Measurements from ENCODE around the gene SKI. TPM values are rescaled to one million over a fixed set of nuclear protein-coding genes. Genes with fewer than 3 reads are reported as not detected.

Gene SKI
- 40.7 and 41.1 TPM in 2 replicates for total RNA-seq

DNA sequence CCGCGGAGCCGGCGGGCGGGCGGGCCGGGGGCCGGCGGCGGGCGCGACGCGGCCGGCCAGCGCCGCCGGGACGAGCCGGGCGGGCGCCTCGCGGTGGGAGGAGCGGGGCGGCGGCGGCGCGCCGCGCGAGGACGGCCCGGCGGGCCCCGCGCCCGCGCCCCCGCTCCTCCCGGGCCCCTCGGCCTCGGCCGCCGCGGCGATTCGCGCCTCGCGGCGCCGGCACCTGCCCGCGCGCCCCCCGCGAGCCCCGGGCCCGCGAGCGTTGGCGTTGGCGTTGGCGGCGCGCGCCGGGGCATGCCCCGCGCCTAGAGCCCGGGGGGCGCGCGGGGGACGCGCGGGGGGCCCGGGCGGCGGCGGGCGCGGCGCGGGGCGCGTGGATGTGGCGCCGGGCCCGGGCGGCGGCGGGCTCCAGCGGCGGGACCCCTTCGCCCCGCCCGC is at the start of gene SKI:
SKI (plus strand) TSS at position 163 of the 438 bp plus-strand sequence. CDS start 448 bp downstream, outside the sequence.
- Mint-ChIP-seq H3K4me3 (peak within 1 kb of the TSS; percentile 93), H3K27me3 (peaks cover 7% of the 10 kb centered on the region), H3K36me3 (ENCODE audit: low read depth) (peaks cover 23% of the 10 kb centered on the region), H3K4me1 (peaks cover 28% of the 10 kb centered on the region), H3K27ac (peak within 1 kb of the TSS; percentile 91), H3K9me3 (no peaks in the 10 kb centered on the region)
- intact Hi-C loops (cut with micrococcal nuclease): no loop called here
- DNase-seq: no peak

DNA sequence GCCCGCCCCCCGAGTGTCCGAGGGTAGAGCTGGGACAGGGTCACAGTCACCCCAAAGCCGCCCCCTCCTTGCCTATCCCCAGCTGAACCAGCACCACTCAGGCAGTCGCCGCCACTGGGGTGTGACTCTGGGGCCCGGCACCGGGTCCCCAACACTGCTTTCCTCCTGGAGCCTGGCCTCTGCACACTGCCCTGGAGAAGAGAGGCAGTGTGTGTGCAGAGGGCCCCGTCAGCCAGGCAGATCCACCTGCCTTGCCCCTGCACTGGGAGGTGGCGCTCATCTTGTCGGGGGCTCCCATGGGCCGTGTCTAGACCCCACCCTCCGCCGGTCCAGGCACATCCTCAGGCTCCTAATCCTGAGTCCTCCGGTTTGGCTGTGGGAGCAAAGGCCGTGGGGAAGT is 49.2 kb upstream of the SKI start:
- Mint-ChIP-seq H3K4me3 (no peak overlapping the region), H3K27me3 (no peaks in the 10 kb centered on the region), H3K36me3 (ENCODE audit: low read depth) (no peaks in the 10 kb centered on the region), H3K4me1 (no peaks in the 10 kb centered on the region), H3K27ac (no peak overlapping the region), H3K9me3 (no peaks in the 10 kb centered on the region)
- DNase-seq: no peak
- intact Hi-C loops (cut with micrococcal nuclease): no loop called here

- no peak overlapping the region for H3K27ac Mint-ChIP-seq
- H3K36me3 Mint-ChIP-seq (ENCODE audit: low read depth): no peaks in the 10 kb centered on the region
- no peaks in the 10 kb centered on the region for H3K4me1 Mint-ChIP-seq
Observed at GRCh38 chr1:2179283-2180013, 48.7 kb upstream of the SKI start.

DNA sequence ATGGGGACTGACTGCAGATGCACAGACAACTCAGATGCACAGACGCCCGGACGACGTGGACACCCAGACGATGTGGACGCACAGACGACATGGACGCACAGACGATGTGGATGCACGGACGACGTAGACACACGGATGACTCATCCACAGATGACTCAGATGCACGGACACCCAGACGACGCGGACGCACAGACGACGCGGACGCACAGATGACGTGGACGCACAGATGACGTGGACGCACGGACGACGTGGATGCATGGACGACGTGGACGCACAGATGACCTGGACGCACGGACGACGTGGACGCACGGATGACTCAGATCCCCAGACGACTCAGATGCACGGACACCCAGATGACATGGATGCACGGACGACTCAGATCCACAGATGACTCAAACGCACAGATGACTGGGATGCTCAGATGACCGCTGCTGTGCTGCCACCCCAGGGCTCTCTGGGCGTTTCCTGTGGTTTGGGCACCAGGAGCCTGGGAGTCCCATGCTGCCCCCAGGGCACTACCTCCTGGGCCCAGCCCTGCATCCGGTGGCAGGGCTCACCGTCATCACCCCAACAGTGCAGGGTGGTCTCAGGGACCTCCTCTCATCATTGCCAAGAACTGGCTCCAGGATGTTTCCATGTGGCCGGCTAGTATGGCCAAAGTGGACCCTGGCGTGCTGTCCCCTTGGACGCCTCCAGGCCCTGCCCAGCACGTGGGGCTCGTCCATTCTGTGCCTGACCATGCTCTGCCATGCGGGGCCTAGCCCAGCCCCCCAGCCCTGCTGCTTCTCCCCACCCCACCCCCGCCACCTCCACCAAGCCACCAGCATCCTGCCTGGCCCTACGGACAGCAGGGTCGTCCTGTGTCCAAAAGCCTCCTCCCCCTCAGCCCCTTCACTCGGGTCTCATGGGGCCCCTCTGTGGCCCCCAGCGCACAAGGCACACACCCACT is 47.5 kb upstream of the SKI start:
- intact Hi-C loops (cut with micrococcal nuclease): no loop called here
- no peaks in the 10 kb centered on the region for H3K4me1 Mint-ChIP-seq
- no peaks in the 10 kb centered on the region for H3K27me3 Mint-ChIP-seq
- no peak overlapping the region for H3K4me3 Mint-ChIP-seq
- no peak overlapping the region for H3K27ac Mint-ChIP-seq
- no peaks in the 10 kb centered on the region for H3K36me3 Mint-ChIP-seq (ENCODE audit: low read depth)
- no peak for DNase-seq
- no peaks in the 10 kb centered on the region for H3K9me3 Mint-ChIP-seq

More at GRCh38 chr1:2179283-2180013, 48.7 kb upstream of the SKI start:
- intact Hi-C loops (cut with micrococcal nuclease): no loop called here
- Mint-ChIP-seq H3K27me3 (no peaks in the 10 kb centered on the region), H3K9me3 (no peaks in the 10 kb centered on the region), H3K4me3 (no peak overlapping the region)
- DNase-seq: no peak

- intact Hi-C loops (cut with micrococcal nuclease): no loop called here
- Mint-ChIP-seq H3K27ac (no peak overlapping the region), H3K36me3 (ENCODE audit: low read depth) (no peaks in the 10 kb centered on the region), H3K27me3 (no peaks in the 10 kb centered on the region), H3K9me3 (no peaks in the 10 kb centered on the region), H3K4me3 (no peak overlapping the region), H3K4me1 (no peaks in the 10 kb centered on the region)
- no peak for DNase-seq
Observed at GRCh38 chr1:2181271-2181670, 46.8 kb upstream of the SKI start.

GRCh38 chr1:2181752-2182151 is 46.4 kb upstream of the SKI start:
- Mint-ChIP-seq H3K4me1 (no peaks in the 10 kb centered on the region), H3K36me3 (ENCODE audit: low read depth) (no peaks in the 10 kb centered on the region), H3K27ac (no peak overlapping the region), H3K27me3 (no peaks in the 10 kb centered on the region), H3K4me3 (no peak overlapping the region), H3K9me3 (no peaks in the 10 kb centered on the region)
- intact Hi-C loops (cut with micrococcal nuclease): no loop called here
- DNase-seq: no peak

DNA sequence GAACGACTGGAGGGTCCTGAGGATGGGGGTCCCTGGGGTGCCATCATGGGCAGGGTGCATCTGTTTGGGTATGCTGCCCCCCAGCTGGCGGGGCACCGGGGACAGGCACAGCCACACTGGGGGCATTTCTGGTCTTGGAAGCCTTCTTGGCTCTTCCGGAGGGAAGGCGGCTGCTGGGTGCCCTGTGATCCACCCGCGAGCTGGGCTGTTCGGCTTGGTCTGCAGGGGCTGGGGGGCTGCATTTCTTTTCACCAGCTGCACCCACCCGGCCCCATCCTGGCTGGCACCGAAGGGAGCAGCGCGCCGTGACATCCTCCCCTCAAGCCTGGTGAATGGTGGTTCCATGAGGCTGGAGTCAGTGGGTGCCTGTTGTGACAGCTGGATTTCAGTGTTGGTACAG is 45.7 kb upstream of the SKI start:
- Mint-ChIP-seq H3K27me3 (no peaks in the 10 kb centered on the region), H3K36me3 (ENCODE audit: low read depth) (no peaks in the 10 kb centered on the region)

GRCh38 chr1:2183937-2184334 is 44.2 kb upstream of the SKI start:
- H3K36me3 Mint-ChIP-seq (ENCODE audit: low read depth): no peaks in the 10 kb centered on the region
- DNase-seq: no peak
- H3K4me1 Mint-ChIP-seq: no peaks in the 10 kb centered on the region
- H3K27me3 Mint-ChIP-seq: no peaks in the 10 kb centered on the region
- no peak overlapping the region for H3K4me3 Mint-ChIP-seq
- H3K27ac Mint-ChIP-seq: no peak overlapping the region
- intact Hi-C loops (cut with micrococcal nuclease): no loop called here
- no peaks in the 10 kb centered on the region for H3K9me3 Mint-ChIP-seq

More for the DNA sequence above, 45.7 kb upstream of the SKI start:
- H3K4me1 Mint-ChIP-seq: no peaks in the 10 kb centered on the region
- no peak overlapping the region for H3K27ac Mint-ChIP-seq
- intact Hi-C loops (cut with micrococcal nuclease): no loop called here
- DNase-seq: no peak
- no peak overlapping the region for H3K4me3 Mint-ChIP-seq
- H3K9me3 Mint-ChIP-seq: no peaks in the 10 kb centered on the region

GRCh38 chr1:2184531-2184930 is 43.6 kb upstream of the SKI start:
- H3K27me3 Mint-ChIP-seq: no peaks in the 10 kb centered on the region
- intact Hi-C loops (cut with micrococcal nuclease): no loop called here

DNA sequence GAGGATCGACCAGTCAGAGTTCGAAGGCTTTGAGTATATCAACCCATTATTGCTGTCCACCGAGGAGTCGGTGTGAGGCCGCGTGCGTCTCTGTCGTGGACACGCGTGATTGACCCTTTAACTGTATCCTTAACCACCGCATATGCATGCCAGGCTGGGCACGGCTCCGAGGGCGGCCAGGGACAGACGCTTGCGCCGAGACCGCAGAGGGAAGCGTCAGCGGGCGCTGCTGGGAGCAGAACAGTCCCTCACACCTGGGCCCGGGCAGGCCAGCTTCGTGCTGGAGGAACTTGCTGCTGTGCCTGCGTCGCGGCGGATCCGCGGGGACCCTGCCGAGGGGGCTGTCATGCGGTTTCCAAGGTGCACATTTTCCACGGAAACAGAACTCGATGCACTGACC is 43.2 kb upstream of the SKI start:
- DNase-seq: no peak
- intact Hi-C loops (cut with micrococcal nuclease): no loop called here
- peaks cover 3% of the 10 kb centered on the region for H3K36me3 Mint-ChIP-seq (ENCODE audit: low read depth)
- no peaks in the 10 kb centered on the region for H3K4me1 Mint-ChIP-seq
- H3K9me3 Mint-ChIP-seq: no peaks in the 10 kb centered on the region
- H3K27ac Mint-ChIP-seq: no peak overlapping the region
- H3K4me3 Mint-ChIP-seq: no peak overlapping the region
- H3K27me3 Mint-ChIP-seq: no peaks in the 10 kb centered on the region

More at GRCh38 chr1:2184531-2184930, 43.6 kb upstream of the SKI start:
- no peak for DNase-seq
- Mint-ChIP-seq H3K4me1 (no peaks in the 10 kb centered on the region), H3K27ac (no peak overlapping the region), H3K4me3 (no peak overlapping the region), H3K9me3 (no peaks in the 10 kb centered on the region), H3K36me3 (ENCODE audit: low read depth) (peaks cover 3% of the 10 kb centered on the region)

GRCh38 chr1:2185880-2186855 is 42.0 kb upstream of the SKI start:
- Mint-ChIP-seq H3K36me3 (ENCODE audit: low read depth) (peaks cover 3% of the 10 kb centered on the region), H3K27me3 (no peaks in the 10 kb centered on the region), H3K4me3 (no peak overlapping the region), H3K9me3 (no peaks in the 10 kb centered on the region), H3K27ac (no peak overlapping the region), H3K4me1 (no peaks in the 10 kb centered on the region)
- no peak for DNase-seq
- intact Hi-C loops (cut with micrococcal nuclease): no loop called here

GRCh38 chr1:2186901-2187300 is 41.2 kb upstream of the SKI start:
- intact Hi-C loops (cut with micrococcal nuclease): no loop called here
- no peak overlapping the region for H3K27ac Mint-ChIP-seq
- H3K4me1 Mint-ChIP-seq: peaks cover 2% of the 10 kb centered on the region
- H3K36me3 Mint-ChIP-seq (ENCODE audit: low read depth): peaks cover 5% of the 10 kb centered on the region
- H3K4me3 Mint-ChIP-seq: no peak overlapping the region
- no peak for DNase-seq
- no peaks in the 10 kb centered on the region for H3K9me3 Mint-ChIP-seq
- H3K27me3 Mint-ChIP-seq: no peaks in the 10 kb centered on the region

DNA sequence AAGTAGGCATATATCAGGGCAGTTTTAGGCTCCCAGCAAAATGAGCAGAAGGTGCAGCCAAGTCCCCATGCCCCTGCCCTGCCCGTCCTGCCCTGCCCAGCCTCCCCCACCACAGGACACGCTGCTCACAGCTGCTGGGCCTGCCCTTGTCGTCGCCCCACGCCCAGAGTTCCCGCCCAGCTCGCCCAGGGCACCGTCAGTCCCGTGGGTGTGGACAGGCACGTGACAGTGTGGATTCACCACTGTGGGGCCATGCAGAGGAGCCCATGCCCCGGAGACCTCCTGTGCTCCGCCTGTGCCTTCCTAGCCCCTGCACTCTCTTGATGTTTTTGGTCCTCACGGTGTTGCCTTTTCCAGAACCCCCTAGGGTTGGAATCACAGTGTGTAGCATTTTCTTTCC is 40.5 kb upstream of the SKI start:
- peaks cover 2% of the 10 kb centered on the region for H3K4me1 Mint-ChIP-seq
- no peak overlapping the region for H3K4me3 Mint-ChIP-seq
- peaks cover 5% of the 10 kb centered on the region for H3K36me3 Mint-ChIP-seq (ENCODE audit: low read depth)
- H3K9me3 Mint-ChIP-seq: no peaks in the 10 kb centered on the region
- H3K27me3 Mint-ChIP-seq: no peaks in the 10 kb centered on the region
- DNase-seq: no peak
- intact Hi-C loops (cut with micrococcal nuclease): no loop called here
- H3K27ac Mint-ChIP-seq: no peak overlapping the region

All from activated CD4-positive, alpha-beta T cell treated with anti-CD3 and anti-CD28 coated beads, Interleukin-2, amount 10 ng/mL, durations not matched to agents 24 days and 14 days (primary cell).